BLaER1 (cell line): ENCODE results near the gene ASB2.

ENCODE experiments used
- H3K27ac ChIP-seq: shearing (Covaris generic); formaldehyde crosslinking; 2 replicates; pipeline ENCODE4 v1.8.1; 2022
- H3K27me3 ChIP-seq: shearing (Covaris generic); formaldehyde crosslinking; 2 replicates; pipeline ENCODE4 v1.8.1; 2022
- H3K36me3 ChIP-seq: shearing (Covaris generic); formaldehyde crosslinking; 2 replicates; pipeline ENCODE4 v1.8.1; 2022
- H3K4me1 ChIP-seq: shearing (Covaris generic); formaldehyde crosslinking; 2 replicates; pipeline ENCODE4 v1.8.1; 2022
- H3K4me2 ChIP-seq: shearing (Covaris generic); formaldehyde crosslinking; 2 replicates; pipeline ENCODE4 v1.8.1; 2022
- H3K4me3 ChIP-seq: shearing (Covaris generic); formaldehyde crosslinking; 2 replicates; pipeline ENCODE4 v1.8.1; 2022
- H3K9ac ChIP-seq: shearing (Covaris generic); formaldehyde crosslinking; 2 replicates; pipeline ENCODE4 v1.8.1; 2022
- H3K9me3 ChIP-seq: shearing (Covaris generic); formaldehyde crosslinking; 2 replicates; pipeline ENCODE4 v1.8.1; 2022
- H4K20me1 ChIP-seq: shearing (Covaris generic); formaldehyde crosslinking; 2 replicates; pipeline ENCODE4 v1.8.1; 2022
- Cebpa-rat ChIP-seq: shearing (Covaris generic); IDR thresholded peaks from 2 replicates; pipeline ENCODE4 v1.8.1; 2022

The ASB2 gene

GRCh38 chr14:93994919-93995682, 18.7 kb upstream of the ASB2 start:
- H3K36me3 ChIP-seq, result no peaks in the 10 kb centered on the region
- peaks cover 8% of the 10 kb centered on the region; the same call in 1 of the 2 replicates for H3K27me3 ChIP-seq
- H3K9ac ChIP-seq, result no peak overlapping the region
- peaks cover 8% of the 10 kb centered on the region; the same call in 1 of the 2 replicates for H3K4me1 ChIP-seq
- no peak for TF ChIP-seq Cebpa-rat
- no peak overlapping the region for H3K4me2 ChIP-seq
- H4K20me1 ChIP-seq, result no peaks in the 10 kb centered on the region
- H3K4me3 ChIP-seq, result no peak overlapping the region
- no peaks in the 10 kb centered on the region for H3K9me3 ChIP-seq
- H3K27ac ChIP-seq, result no peak overlapping the region

GRCh38 chr14:93993382-93993781, 17.0 kb upstream of the ASB2 start:
- TF ChIP-seq Cebpa-rat, result no peak
- no peak overlapping the region for H3K4me2 ChIP-seq

DNA sequence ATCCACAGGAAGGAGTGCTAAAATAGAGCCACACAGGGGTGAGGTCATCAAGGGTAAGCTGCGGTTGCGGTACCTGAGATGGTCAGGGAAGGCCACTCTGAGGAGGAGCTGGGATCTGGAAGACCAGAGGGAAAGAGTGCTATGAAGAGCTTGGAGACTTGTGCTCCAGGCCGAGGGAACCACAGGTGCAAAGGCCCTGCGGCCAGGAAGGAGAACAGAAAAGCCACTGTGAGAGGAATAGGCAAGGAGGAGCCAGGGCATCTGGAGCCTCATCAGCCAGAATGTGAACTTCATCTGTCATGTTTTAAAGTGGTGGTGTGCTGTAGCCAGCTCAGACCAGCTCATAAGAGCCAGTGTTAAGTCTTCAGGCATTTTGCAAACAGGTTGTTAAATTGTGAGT, 15.3 kb upstream of the ASB2 start:
- H3K9ac ChIP-seq, result no peak overlapping the region
- H3K27ac ChIP-seq, result no peak overlapping the region
- no peaks in the 10 kb centered on the region for H4K20me1 ChIP-seq
- H3K4me3 ChIP-seq, result no peak overlapping the region
- H3K36me3 ChIP-seq, result no peaks in the 10 kb centered on the region
- H3K4me2 ChIP-seq, result no peak overlapping the region
- peaks cover 15% of the 10 kb centered on the region for H3K27me3 ChIP-seq
- H3K4me1 ChIP-seq, result peaks cover 4% of the 10 kb centered on the region; the same call in 1 of the 2 replicates
- no peaks in the 10 kb centered on the region for H3K9me3 ChIP-seq
- TF ChIP-seq Cebpa-rat, result no peak

More at GRCh38 chr14:93993382-93993781, 17.0 kb upstream of the ASB2 start:
- no peak overlapping the region for H3K9ac ChIP-seq
- H3K27ac ChIP-seq, result no peak overlapping the region
- no peaks in the 10 kb centered on the region for H3K9me3 ChIP-seq
- H3K4me3 ChIP-seq, result no peak overlapping the region
- H4K20me1 ChIP-seq, result no peaks in the 10 kb centered on the region
- H3K4me1 ChIP-seq, result peaks cover 8% of the 10 kb centered on the region; the same call in 1 of the 2 replicates
- no peaks in the 10 kb centered on the region for H3K36me3 ChIP-seq
- peaks cover 8% of the 10 kb centered on the region; the same call in 1 of the 2 replicates for H3K27me3 ChIP-seq

GRCh38 chr14:93991212-93991611, 14.8 kb upstream of the ASB2 start:
- no peaks in the 10 kb centered on the region for H3K36me3 ChIP-seq
- no peak for TF ChIP-seq Cebpa-rat
- H3K9ac ChIP-seq, result no peak overlapping the region
- no peak overlapping the region for H3K4me2 ChIP-seq
- no peaks in the 10 kb centered on the region for H3K4me1 ChIP-seq
- H3K4me3 ChIP-seq, result no peak overlapping the region
- H4K20me1 ChIP-seq, result no peaks in the 10 kb centered on the region
- no peak overlapping the region for H3K27ac ChIP-seq
- peaks cover 17% of the 10 kb centered on the region for H3K27me3 ChIP-seq
- no peaks in the 10 kb centered on the region for H3K9me3 ChIP-seq

DNA sequence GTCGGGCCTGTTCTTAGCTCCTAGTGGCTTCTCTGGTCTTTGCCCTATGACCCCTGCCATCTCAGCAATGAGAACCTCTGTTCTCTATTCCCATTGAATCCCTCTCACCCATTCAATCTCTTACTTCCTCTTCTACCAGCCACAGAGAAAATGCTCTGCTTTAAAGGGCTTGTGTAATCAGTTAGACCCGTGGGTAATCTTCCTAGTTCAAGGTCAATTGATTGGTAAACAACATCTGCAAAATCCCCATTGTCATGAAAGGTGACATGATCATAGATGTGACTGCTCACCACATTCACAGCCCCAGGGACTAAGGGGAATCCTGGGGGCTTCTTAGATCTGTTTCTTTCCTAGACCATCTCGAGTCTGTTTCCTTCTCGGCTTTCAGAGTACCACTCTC, 13.6 kb upstream of the ASB2 start:
- no peaks in the 10 kb centered on the region for H3K4me1 ChIP-seq
- H4K20me1 ChIP-seq, result no peaks in the 10 kb centered on the region
- H3K9ac ChIP-seq, result no peak overlapping the region
- no peak overlapping the region for H3K4me3 ChIP-seq
- no peak overlapping the region for H3K27ac ChIP-seq
- H3K27me3 ChIP-seq, result peaks cover 9% of the 10 kb centered on the region; the same call in 1 of the 2 replicates
- TF ChIP-seq Cebpa-rat, result no peak
- no peak overlapping the region for H3K4me2 ChIP-seq
- no peaks in the 10 kb centered on the region for H3K9me3 ChIP-seq
- H3K36me3 ChIP-seq, result no peaks in the 10 kb centered on the region

DNA sequence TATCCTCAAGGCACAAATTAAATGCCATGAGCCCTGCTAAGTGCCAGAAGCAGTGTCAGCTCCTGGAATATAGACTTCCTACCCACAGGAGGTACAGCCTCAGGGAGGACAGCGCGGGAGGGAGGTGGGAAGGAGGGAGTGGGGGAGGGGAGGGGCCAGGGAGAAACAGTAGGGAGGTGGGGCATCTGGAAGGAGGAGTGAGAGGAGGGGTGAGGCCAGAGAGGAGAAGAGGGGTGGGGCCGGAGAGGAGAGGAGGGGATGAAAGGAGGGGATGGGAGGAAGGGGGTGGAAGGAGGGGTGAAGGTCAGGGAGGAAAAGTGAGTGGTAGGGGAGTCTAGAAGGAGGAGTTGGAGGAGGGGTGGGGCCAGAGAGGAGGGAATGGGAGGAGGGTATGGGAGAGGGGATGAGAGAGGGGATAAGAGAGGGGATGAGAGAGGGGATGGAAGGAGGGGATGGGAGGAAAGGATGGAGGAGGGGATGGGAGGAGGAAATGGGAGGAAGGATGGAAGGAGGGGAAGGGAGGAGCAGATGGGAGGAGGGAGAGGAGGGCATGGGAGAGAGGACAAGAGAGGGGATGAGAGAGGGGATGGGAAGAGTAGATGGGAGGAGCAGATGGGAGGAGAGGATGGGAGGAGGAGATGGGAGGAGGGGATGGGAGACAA, 11.6 kb upstream of the ASB2 start:
- no peak for TF ChIP-seq Cebpa-rat
- H4K20me1 ChIP-seq, result no peaks in the 10 kb centered on the region
- H3K9me3 ChIP-seq, result peaks cover 5% of the 10 kb centered on the region; the same call in 1 of the 2 replicates
- no peak overlapping the region for H3K9ac ChIP-seq
- no peak overlapping the region for H3K27ac ChIP-seq
- H3K4me2 ChIP-seq, result no peak overlapping the region
- H3K27me3 ChIP-seq, result peaks cover 9% of the 10 kb centered on the region; the same call in 1 of the 2 replicates
- H3K4me1 ChIP-seq, result no peaks in the 10 kb centered on the region
- H3K36me3 ChIP-seq, result no peaks in the 10 kb centered on the region
- H3K4me3 ChIP-seq, result no peak overlapping the region

DNA sequence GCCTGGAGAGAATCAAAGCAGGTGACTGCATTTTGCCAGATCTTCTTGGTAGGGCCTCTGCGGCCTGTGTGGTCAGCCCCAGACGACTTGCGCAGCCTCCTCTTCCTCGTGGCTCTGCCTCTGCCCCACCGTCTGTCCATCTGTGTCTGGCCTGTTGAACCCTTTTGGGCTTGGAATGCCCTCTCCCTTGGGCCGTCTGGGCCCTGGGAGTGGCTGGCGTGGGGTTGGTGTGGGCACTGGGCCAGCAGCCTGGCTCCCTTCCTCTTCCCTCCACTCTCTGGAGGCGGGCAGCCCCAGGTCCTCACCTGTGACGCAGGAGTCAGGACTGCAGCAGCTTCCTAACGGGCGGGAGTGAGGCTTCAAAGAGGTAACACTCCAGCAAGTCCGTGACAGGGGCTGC, 11.0 kb upstream of the ASB2 start:
- Histone ChIP-seq H4K20me1 (no peaks in the 10 kb centered on the region), H3K4me3 (no peak overlapping the region), H3K36me3 (no peaks in the 10 kb centered on the region), H3K4me1 (no peaks in the 10 kb centered on the region), H3K9ac (no peak overlapping the region), H3K4me2 (no peak overlapping the region), H3K27ac (no peak overlapping the region), H3K27me3 (peaks cover 12% of the 10 kb centered on the region; the same call in 1 of the 2 replicates), H3K9me3 (peaks cover 5% of the 10 kb centered on the region; the same call in 1 of the 2 replicates)
- no peak for TF ChIP-seq Cebpa-rat

DNA sequence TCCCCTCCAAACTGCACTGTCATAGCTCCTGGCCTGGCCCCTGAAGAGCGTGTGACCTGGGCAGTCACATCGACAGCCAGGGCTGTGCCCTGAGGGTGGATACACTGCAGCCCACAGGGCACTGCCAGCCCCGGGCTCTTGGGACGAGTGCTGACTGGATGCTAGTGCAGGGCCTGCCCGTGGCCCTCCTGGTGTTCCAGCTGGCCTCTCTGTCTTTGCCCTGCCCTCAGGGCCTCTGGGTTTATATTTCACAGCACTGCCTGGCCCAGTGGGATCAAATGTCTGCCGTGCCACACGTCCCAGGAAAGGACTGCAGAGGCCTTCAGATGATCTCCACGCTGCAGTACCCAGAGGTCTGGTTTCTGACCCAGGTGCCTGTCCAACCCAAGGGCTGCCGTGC, 10.6 kb upstream of the ASB2 start:
- no peak overlapping the region for H3K27ac ChIP-seq
- H3K4me1 ChIP-seq, result no peaks in the 10 kb centered on the region
- H4K20me1 ChIP-seq, result no peaks in the 10 kb centered on the region
- peaks cover 5% of the 10 kb centered on the region; the same call in 1 of the 2 replicates for H3K9me3 ChIP-seq
- no peak overlapping the region for H3K4me3 ChIP-seq
- no peaks in the 10 kb centered on the region for H3K36me3 ChIP-seq
- no peak overlapping the region for H3K4me2 ChIP-seq
- H3K9ac ChIP-seq, result no peak overlapping the region
- peaks cover 17% of the 10 kb centered on the region; the same call in 1 of the 2 replicates for H3K27me3 ChIP-seq
- no peak for TF ChIP-seq Cebpa-rat

GRCh38 chr14:93984987-93985410, 8.6 kb upstream of the ASB2 start:
- Histone ChIP-seq H3K27me3 (peaks cover 36% of the 10 kb centered on the region), H3K27ac (no peak overlapping the region), H4K20me1 (no peaks in the 10 kb centered on the region), H3K36me3 (no peaks in the 10 kb centered on the region), H3K4me2 (no peak overlapping the region), H3K9me3 (peaks cover 5% of the 10 kb centered on the region; the same call in 1 of the 2 replicates), H3K4me3 (no peak overlapping the region), H3K4me1 (no peaks in the 10 kb centered on the region), H3K9ac (no peak overlapping the region)
- no peak for TF ChIP-seq Cebpa-rat

DNA sequence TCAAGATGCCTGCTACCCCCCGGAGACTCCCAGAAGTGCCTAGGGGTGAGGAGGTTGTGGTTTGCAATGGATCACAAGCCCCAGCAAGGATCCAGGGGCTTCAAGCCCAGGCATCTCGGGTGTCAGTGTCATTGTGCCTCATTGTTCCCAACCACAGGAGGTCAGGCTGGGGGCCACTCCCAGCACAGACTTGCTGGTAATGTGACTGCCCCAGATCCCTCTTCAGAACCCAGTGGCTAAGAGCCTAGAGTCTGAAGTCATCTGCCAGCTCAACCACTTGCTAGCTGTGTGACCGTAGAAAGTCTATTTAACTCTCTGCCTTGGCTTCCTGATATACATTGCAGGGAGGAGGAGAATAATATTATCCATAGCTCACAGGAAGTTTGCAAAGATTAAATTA, 7.7 kb upstream of the ASB2 start:
- Histone ChIP-seq H3K9me3 (peaks cover 5% of the 10 kb centered on the region; the same call in 1 of the 2 replicates), H3K9ac (no peak overlapping the region), H3K27ac (no peak overlapping the region), H3K4me3 (no peak overlapping the region), H3K36me3 (no peaks in the 10 kb centered on the region), H4K20me1 (no peaks in the 10 kb centered on the region), H3K27me3 (peaks cover 45% of the 10 kb centered on the region), H3K4me2 (no peak overlapping the region), H3K4me1 (peaks cover 4% of the 10 kb centered on the region)
- TF ChIP-seq Cebpa-rat, result no peak
